IMR-90 (cell line): ENCODE measurements around the gene PYROXD2. TPM values are rescaled to one million over a fixed set of nuclear protein-coding genes. Genes with fewer than 3 reads are reported as not detected.

ENCODE experiments used
- ATAC-seq: fragments of 200-7000 bp; cut with Tn5 transposase; 2 replicates; pipeline ENCODE4 v1.9.1; 2020; ENCODE audit warnings: low read depth, mild to moderate bottlenecking, moderate library complexity
- BruUV-seq: library from RNA; stranded (reverse); fragments of 400-500 nt; replicated peaks from 2 replicates; lab custom pipeline; 2021; lab: Mats Ljungman, UMichigan
- CTCF ChIA-PET: fragments of 300-600 bp; formaldehyde crosslinking; extraction: SDS; loops from one replicate; lab custom pipeline; 2021; ENCODE audit warnings: antibody characterized with exemption; lab: Yijun Ruan, JAX
- POLR2A ChIA-PET: fragments of 300-600 bp; sonication (Branson Sonifier 250); formaldehyde crosslinking; loops from one replicate; lab custom pipeline; 2022; ENCODE audit warnings: antibody characterized with exemption; ENCODE audit not compliant: unreplicated experiment; lab: Charles Lee
- DNase-seq: peaks from one replicate; pipeline ENCODE4 v3.0.0; 2013
- H2AFZ ChIP-seq: replicated peaks from 2 replicates; pipeline ENCODE3; 2013; ENCODE audit warnings: low read length, mild to moderate bottlenecking; ENCODE audit not compliant: poor library complexity
- H2AK5ac ChIP-seq: 2 replicates; pipeline ENCODE4 v1.6.1; 2013; ENCODE audit warnings: low read depth, low read length, inconsistent platforms
- H2AK9ac ChIP-seq: replicated peaks from 2 replicates; pipeline ENCODE3; 2013; ENCODE audit warnings: mild to moderate bottlenecking, low read depth, low read length, moderate library complexity; ENCODE audit not compliant: poor library complexity
- H2BK120ac ChIP-seq: 2 replicates; pipeline ENCODE4 v1.6.1; 2013; ENCODE audit warnings: low read depth, low read length, inconsistent platforms
- H2BK15ac ChIP-seq: 3 replicates; pipeline ENCODE4 v1.6.1; 2013; ENCODE audit warnings: low read depth, low read length, inconsistent platforms
- H2BK20ac ChIP-seq: 2 replicates; pipeline ENCODE4 v1.6.1; 2013; ENCODE audit warnings: low read depth, mild to moderate bottlenecking, inconsistent platforms, low read length, moderate library complexity
- H2BK5ac ChIP-seq: 2 replicates; pipeline ENCODE4 v1.6.1; 2013; ENCODE audit warnings: mild to moderate bottlenecking, low read depth, low read length, inconsistent platforms; ENCODE audit not compliant: poor library complexity, severe bottlenecking
- H3K14ac ChIP-seq: replicated peaks from 2 replicates; pipeline ENCODE4 v1.6.1; 2013; ENCODE audit warnings: low read depth, low read length, inconsistent platforms
- H3K18ac ChIP-seq: 2 replicates; pipeline ENCODE4 v1.6.1; 2013; ENCODE audit warnings: low read depth, low read length, control low read depth
- H3K23ac ChIP-seq: 2 replicates; pipeline ENCODE4 v1.6.1; 2013; ENCODE audit warnings: low read depth, low read length, inconsistent platforms
- H3K27ac ChIP-seq: 2 replicates; pipeline ENCODE4 v1.5.1; 2013; ENCODE audit warnings: mild to moderate bottlenecking, control low read depth, low read length; ENCODE audit not compliant: insufficient read depth
- H3K27me3 ChIP-seq: 2 replicates; pipeline ENCODE4 v1.6.1; 2013; ENCODE audit warnings: low read length; ENCODE audit not compliant: control insufficient read depth, insufficient read depth
- H3K36me3 ChIP-seq: 2 replicates; pipeline ENCODE4 v1.6.1; 2013; ENCODE audit warnings: low read length, mixed read lengths; ENCODE audit not compliant: control insufficient read depth, insufficient read depth
- H3K4ac ChIP-seq: 2 replicates; pipeline ENCODE4 v1.6.1; 2013; ENCODE audit warnings: low read depth, low read length, inconsistent platforms
- H3K4me1 ChIP-seq: 2 replicates; pipeline ENCODE4 v1.6.1; 2013; ENCODE audit warnings: low read length, mixed read lengths; ENCODE audit not compliant: control insufficient read depth, insufficient read depth
- H3K4me2 ChIP-seq: 2 replicates; pipeline ENCODE4 v1.6.1; 2013; ENCODE audit warnings: low read depth, mild to moderate bottlenecking, control low read depth, low read length, moderate library complexity
- H3K4me3 ChIP-seq: 2 replicates; pipeline ENCODE4 v1.5.1; 2013; ENCODE audit warnings: low read depth, mild to moderate bottlenecking, control low read depth, low read length, moderate library complexity; ENCODE audit not compliant: insufficient read depth
- H3K56ac ChIP-seq: 2 replicates; pipeline ENCODE4 v1.6.1; 2013; ENCODE audit warnings: low read length, inconsistent platforms; ENCODE audit not compliant: insufficient read depth; ENCODE audit errors: extremely low read depth
- H3K79me1 ChIP-seq, 2 experiments: 2 replicates each; pipeline ENCODE4 v1.6.1; 2013; ENCODE audit warnings: low read length in 2 of 2, inconsistent platforms in 1 of 2, low read depth in 1 of 2
- H3K9ac ChIP-seq: 2 replicates; pipeline ENCODE4 v1.6.1; 2013; ENCODE audit warnings: low read depth, low read length, control low read depth
- H3K9me1 ChIP-seq: 2 replicates; pipeline ENCODE4 v1.6.1; 2013; ENCODE audit warnings: low read length, inconsistent platforms; ENCODE audit not compliant: insufficient read depth
- H3K9me3 ChIP-seq: 2 replicates; pipeline ENCODE4 v1.6.1; 2013; ENCODE audit warnings: low read length; ENCODE audit not compliant: control insufficient read depth, insufficient read depth
- H4K20me1 ChIP-seq: 2 replicates; pipeline ENCODE4 v1.6.1; 2013; ENCODE audit warnings: low read length, inconsistent platforms; ENCODE audit not compliant: insufficient read depth
- H4K5ac ChIP-seq: 2 replicates; pipeline ENCODE4 v1.6.1; 2013; ENCODE audit warnings: mild to moderate bottlenecking, low read depth, low read length, control low read depth
- H4K8ac ChIP-seq, 2 experiments: 2 replicates each; pipeline ENCODE4 v1.6.1; 2013; ENCODE audit warnings: low read depth in 2 of 2, low read length in 2 of 2, control low read depth in 1 of 2, inconsistent platforms in 1 of 2
- H4K91ac ChIP-seq: 2 replicates; pipeline ENCODE4 v1.6.1; 2013; ENCODE audit warnings: low read depth, low read length, inconsistent platforms; ENCODE audit not compliant: insufficient read depth
- MAFK ChIP-seq: IDR thresholded peaks from 2 replicates; pipeline ENCODE4 v1.6.1; 2012; ENCODE audit warnings: low read depth, low read length, improper control_type of control experiment
- RAD21 ChIP-seq: IDR thresholded peaks from 2 replicates; pipeline ENCODE4 v1.6.1; 2012; ENCODE audit warnings: low read length, improper control_type of control experiment
- WGBS, 2 experiments: methylation state at CpG; one replicate each; pipeline versions ENCODE4 v1.1.5 to v1.1.7; 2013; ENCODE audit warnings: missing lambda C conversion rate in 2 of 2; ENCODE audit not compliant: insufficient read length in 1 of 2; ENCODE audit errors: extremely low coverage in 2 of 2; 5-methylcytosine and 5-hydroxymethylcytosine counted together
- dilution Hi-C: fragments of 300-500 bp; cut with HindIII; formaldehyde crosslinking; loops from one replicate; pipeline ENCODE4 v1.14.3; 2018; ENCODE audit warnings: low sequenced_read_pairs; ENCODE audit not compliant: unreplicated experiment
- in situ Hi-C: fragments of 300-500 bp; cut with MboI; formaldehyde crosslinking; loops from 3 replicates; pipeline ENCODE4 v1.14.3; 2019; ENCODE audit warnings: low sequenced_read_pairs, inconsistent platforms, mixed read lengths
- intact Hi-C: fragments of 100-400 bp; cut with micrococcal nuclease; formaldehyde crosslinking; loops from 2 replicates; pipeline ENCODE4 v1.10.0; 2022
- polyA plus RNA-seq, 3 experiments: library from polyadenylated mRNA; depleted of rRNA; stranded (reverse); fragments of >200 nt; gene quantifications; 2 replicates each; pipeline ENCODE4 v1.2.3, GENCODE V29; 2012; ENCODE audit warnings: low replicate concordance in 1 of 3
- total RNA-seq: library from RNA; depleted of rRNA; stranded (reverse); fragments of >200 nt; gene quantifications from 2 replicates; pipeline ENCODE4 v1.2.3, GENCODE V29; 2012

Gene PYROXD2
- total and polyA plus RNA-seq, 2 of the 4 experiments (the other 2 are of a cell fraction): 6.5 to 16.3 TPM

- Histone ChIP-seq H3K9me1 (peaks cover 19% of the 10 kb centered on the region; the same call in 1 of the 2 replicates), H3K56ac (no peak overlapping the region), H4K8ac (no peak overlapping the region; a peak in 1 of 4 replicates), H3K14ac (peak overlapping the region; percentile 12; the same call in 1 of the 2 replicates), H2AK5ac (peak overlapping the region; percentile 20; the same call in 1 of the 2 replicates), H3K4ac (peak overlapping the region; percentile 37), H2BK120ac (peak overlapping the region; percentile 6), H3K36me3 (peaks cover 10% of the 10 kb centered on the region; the same call in 1 of the 2 replicates), H3K4me1 (peaks cover 31% of the 10 kb centered on the region), H2BK20ac (peak overlapping the region; percentile 27; the same call in 1 of the 2 replicates), H3K23ac (0 out of 2 replicates have a peak overlapping the region, but pooled peaks have one; percentile 15), H2AK9ac (no peak overlapping the region), H2BK5ac (no peak overlapping the region), H4K91ac (no peak overlapping the region), H3K27ac (no peak overlapping the region), H2AFZ (no peak overlapping the region), H3K18ac (peak overlapping the region; percentile 20; the same call in 1 of the 2 replicates), H3K79me1 (peaks cover 0 to 4% of the 10 kb centered on the region in 2 experiments; a peak in 1 of 4 replicates), H4K20me1 (no peaks in the 10 kb centered on the region), H3K4me3 (no peak overlapping the region), H3K27me3 (no peaks in the 10 kb centered on the region), H3K9me3 (peaks cover 2% of the 10 kb centered on the region; the same call in 1 of the 2 replicates), H3K9ac (no peak overlapping the region), H4K5ac (peak overlapping the region; percentile 6; the same call in 1 of the 2 replicates), H2BK15ac (peak overlapping the region; percentile 25; the same call in 1 of the 3 replicates), H3K4me2 (no peak overlapping the region)
- intact Hi-C loops (no loop called here), in situ Hi-C loops (no loop called here), dilution Hi-C loops (no loop called here)
- ATAC-seq (no peak), DNase-seq (peak; percentile 22)
- TF ChIP-seq MAFK (peak; percentile 99), RAD21 (no peak)
- 90% methylated on average over 2 of the region's 8 CpGs; no CpG with 5 or more reads in 1 of the 2 experiments for WGBS, 2 experiments
- ChIA-PET CTCF (no interaction called here), POLR2A (no interaction called here)
- BruUV-seq: no TSS peak
Measured at GRCh38 chr10:98380493-98381339, 34.3 kb downstream of the PYROXD2 start.
